Smooth muscle cell (in vitro differentiated cells): ENCODE measurements around the gene PPM1B. TPM values are rescaled to one million over a fixed set of nuclear protein-coding genes. Genes with fewer than 3 reads are reported as not detected.
A peak's percentile ranks its signal among the peaks of the same experiment; 100 is the strongest.

Experiments used
- DNase-seq: peaks from one replicate; lab custom pipeline; 2025; ENCODE audit not compliant: unreplicated experiment; lab: John Stamatoyannopoulos, UW
- H2AFZ ChIP-seq: fragments of 200-600 bp; sonication (generic); 2 replicates; pipeline ENCODE4 v1.6.0; 2016; ENCODE audit warnings: antibody characterized with exemption, low read depth, mild to moderate bottlenecking
- H3F3A ChIP-seq: fragments of 200-600 bp; sonication (generic); 2 replicates; pipeline ENCODE4 v1.6.0; 2017; ENCODE audit warnings: antibody characterized with exemption, low read depth
- H3K27ac ChIP-seq: fragments of 200-600 bp; sonication (generic); 2 replicates; pipeline ENCODE4 v1.5.1; 2016; ENCODE audit warnings: low read depth, mild to moderate bottlenecking
- H3K27me3 ChIP-seq: fragments of 200-600 bp; sonication (generic); 2 replicates; pipeline ENCODE4 v1.6.1; 2016; ENCODE audit warnings: low read depth, mild to moderate bottlenecking
- H3K36me3 ChIP-seq: fragments of 200-600 bp; sonication (generic); 2 replicates; pipeline ENCODE4 v1.5.1; 2016; ENCODE audit warnings: low read depth
- H3K4me1 ChIP-seq: fragments of 200-600 bp; sonication (generic); 2 replicates; pipeline ENCODE4 v1.5.1; 2016; ENCODE audit warnings: low read depth
- H3K4me2 ChIP-seq: fragments of 200-600 bp; sonication (generic); 2 replicates; pipeline ENCODE4 v1.6.0; 2016; ENCODE audit warnings: mild to moderate bottlenecking
- H3K4me3 ChIP-seq: fragments of 200-600 bp; sonication (generic); 2 replicates; pipeline ENCODE4 v1.5.1; 2016; ENCODE audit warnings: mild to moderate bottlenecking
- H3K79me2 ChIP-seq: fragments of 200-600 bp; sonication (generic); 2 replicates; pipeline ENCODE4 v1.6.0; 2016; ENCODE audit warnings: low read depth, mild to moderate bottlenecking
- H3K9ac ChIP-seq: fragments of 200-600 bp; sonication (generic); 2 replicates; pipeline ENCODE4 v1.6.0; 2016; ENCODE audit warnings: low read depth
- H3K9me3 ChIP-seq: fragments of 200-600 bp; sonication (generic); replicated peaks from 2 replicates; pipeline ENCODE4 v1.5.1; 2016; ENCODE audit warnings: low read depth
- H4K20me1 ChIP-seq: fragments of 200-600 bp; sonication (generic); 2 replicates; pipeline ENCODE4 v1.6.0; 2016; ENCODE audit warnings: low read depth
- CTCF ChIP-seq: fragments of 200-600 bp; sonication (generic); IDR thresholded peaks from 2 replicates; pipeline ENCODE4 v1.5.1; 2017; ENCODE audit warnings: borderline replicate concordance, mild to moderate bottlenecking, antibody characterized with exemption; ENCODE audit not compliant: insufficient read depth, poor library complexity, severe bottlenecking
- WGBS: methylation state at CpG from one replicate; pipeline ENCODE4 v1.1.7; 2016; ENCODE audit warnings: low lambda C conversion rate; 5-methylcytosine and 5-hydroxymethylcytosine counted together
- polyA plus RNA-seq: library from polyadenylated mRNA; unstranded; fragments of >200 nt; fragmentation: Nextera tagmentation; extraction: Ambion mirVana; gene quantifications from 2 replicates; pipeline ENCODE4 v1.2.1, GENCODE V29; 2016
- total RNA-seq: library from RNA; depleted of rRNA; stranded (reverse); fragments of >200 nt; gene quantifications from 2 replicates; pipeline ENCODE4 v1.2.3, GENCODE V29; 2014

PPM1B gene
- total and polyA plus RNA-seq, 2 experiments from 2014 or later: 20.8 to 27.0 TPM

GRCh38 chr2:44134848-44135247 is 33.8 kb upstream of the PPM1B start:
- H4K20me1 ChIP-seq: no peaks in the 10 kb centered on the region
- no peak overlapping the region for H3K4me3 ChIP-seq
- no peak overlapping the region for H3K4me2 ChIP-seq
- H3K27ac ChIP-seq: no peak overlapping the region
- H3K4me1 ChIP-seq: peaks cover 11% of the 10 kb centered on the region
- H3K9ac ChIP-seq: no peak overlapping the region
- H2AFZ ChIP-seq: no peak overlapping the region
- no peaks in the 10 kb centered on the region for H3K9me3 ChIP-seq
- DNase-seq: no peak
- H3K27me3 ChIP-seq: no peaks in the 10 kb centered on the region
- H3K36me3 ChIP-seq: no peaks in the 10 kb centered on the region
- no peaks in the 10 kb centered on the region for H3F3A ChIP-seq
- 95% methylated on average over 1 of the region's 1 CpG for WGBS
- no peak for TF ChIP-seq CTCF
- H3K79me2 ChIP-seq: no peaks in the 10 kb centered on the region

- no peak for TF ChIP-seq CTCF
- Histone ChIP-seq H3K36me3 (no peaks in the 10 kb centered on the region), H3K4me1 (peaks cover 11% of the 10 kb centered on the region), H3F3A (no peaks in the 10 kb centered on the region), H3K9ac (no peak overlapping the region), H3K4me2 (peak overlapping the region; percentile 56), H3K27ac (peak overlapping the region; percentile 53), H3K4me3 (no peak overlapping the region), H4K20me1 (no peaks in the 10 kb centered on the region), H3K27me3 (no peaks in the 10 kb centered on the region), H2AFZ (no peak overlapping the region), H3K79me2 (no peaks in the 10 kb centered on the region), H3K9me3 (no peaks in the 10 kb centered on the region)
- no peak for DNase-seq
Observed at GRCh38 chr2:44135296-44135695, 33.4 kb upstream of the PPM1B start.

- H4K20me1 ChIP-seq: no peaks in the 10 kb centered on the region
- H3K27ac ChIP-seq: peak overlapping the region; percentile 53
- DNase-seq: no peak
- H3F3A ChIP-seq: no peaks in the 10 kb centered on the region
- H3K4me1 ChIP-seq: peaks cover 11% of the 10 kb centered on the region
- H3K9me3 ChIP-seq: no peaks in the 10 kb centered on the region
- WGBS: 31% methylated on average over 2 of the region's 2 CpGs
- H3K79me2 ChIP-seq: no peaks in the 10 kb centered on the region
- no peak for TF ChIP-seq CTCF
- H3K4me3 ChIP-seq: no peak overlapping the region
- H3K9ac ChIP-seq: no peak overlapping the region
- H3K4me2 ChIP-seq: peak overlapping the region; percentile 56
- no peaks in the 10 kb centered on the region for H3K36me3 ChIP-seq
- H3K27me3 ChIP-seq: no peaks in the 10 kb centered on the region
- H2AFZ ChIP-seq: peak overlapping the region; percentile 9
Observed at GRCh38 chr2:44135771-44136170, 32.9 kb upstream of the PPM1B start.

- WGBS: 14% methylated on average over 3 of the region's 3 CpGs
- peak overlapping the region; percentile 56 for H3K4me2 ChIP-seq
- H3K27ac ChIP-seq: no peak overlapping the region
Observed at GRCh38 chr2:44136252-44136651, 32.4 kb upstream of the PPM1B start.

More at GRCh38 chr2:44136252-44136651, 32.4 kb upstream of the PPM1B start:
- H3K79me2 ChIP-seq: no peaks in the 10 kb centered on the region
- TF ChIP-seq CTCF: no peak
- no peaks in the 10 kb centered on the region for H3F3A ChIP-seq
- no peak overlapping the region for H2AFZ ChIP-seq
- no peak overlapping the region for H3K9ac ChIP-seq
- no peak for DNase-seq
- peaks cover 11% of the 10 kb centered on the region for H3K4me1 ChIP-seq
- no peak overlapping the region for H3K4me3 ChIP-seq
- no peaks in the 10 kb centered on the region for H3K36me3 ChIP-seq
- H3K27me3 ChIP-seq: no peaks in the 10 kb centered on the region
- H3K9me3 ChIP-seq: no peaks in the 10 kb centered on the region
- no peaks in the 10 kb centered on the region for H4K20me1 ChIP-seq
